Astrocyte (in vitro differentiated cells and primary cell): Measurements from ENCODE around the gene MPZL1. TPM values are rescaled to one million over a fixed set of nuclear protein-coding genes. Genes with fewer than 3 reads are reported as not detected.
A peak's percentile ranks its signal among the peaks of the same experiment; 100 is the strongest.
"Not testable (repeated sequence)": the region's sequence is repeated elsewhere in the genome, so short reads cannot be mapped to it uniquely, and the experiment has no call there.

Experiments
- DNase-seq: peaks from one replicate; pipeline ENCODE4 v3.0.0-alpha.2; 2010; ENCODE audit warnings: low read depth
- FAIRE-seq: peaks from 2 replicates; lab custom pipeline; 2011; peaks lifted over from hg19 to GRCh38; lab: Jason Lieb, UNC
- H2AFZ ChIP-seq: 2 replicates; pipeline ENCODE4 v1.6.0; 2012; ENCODE audit warnings: low read depth, low read length, inconsistent platforms
- H3K27ac ChIP-seq: 2 replicates; pipeline ENCODE4 v1.5.1; 2011; ENCODE audit warnings: low read depth, low read length, inconsistent platforms
- H3K27me3 ChIP-seq: 2 replicates; pipeline ENCODE4 v1.6.0; 2011; ENCODE audit warnings: low read length, inconsistent platforms; ENCODE audit not compliant: insufficient read depth
- H3K36me3 ChIP-seq: 2 replicates; pipeline ENCODE4 v1.5.1; 2011; ENCODE audit warnings: low read length, inconsistent platforms; ENCODE audit not compliant: insufficient read depth
- H3K4me1 ChIP-seq: 2 replicates; pipeline ENCODE4 v1.5.1; 2011; ENCODE audit warnings: low read length, inconsistent platforms; ENCODE audit not compliant: insufficient read depth
- H3K4me2 ChIP-seq: 2 replicates; pipeline ENCODE4 v1.6.0; 2012; ENCODE audit warnings: low read length, inconsistent platforms
- H3K4me3 ChIP-seq: 2 replicates; pipeline ENCODE4 v1.5.1; 2011; ENCODE audit warnings: low read depth, mild to moderate bottlenecking, low read length, inconsistent platforms; ENCODE audit not compliant: insufficient read depth
- H3K79me2 ChIP-seq: 2 replicates; pipeline ENCODE4 v1.6.0; 2012; ENCODE audit warnings: mild to moderate bottlenecking, low read length, inconsistent platforms; ENCODE audit not compliant: insufficient read depth
- H3K9ac ChIP-seq: 2 replicates; pipeline ENCODE4 v1.6.0; 2012; ENCODE audit warnings: mild to moderate bottlenecking, low read length, inconsistent platforms
- H3K9me3 ChIP-seq: 2 replicates; pipeline ENCODE4 v1.5.1; 2012; ENCODE audit warnings: low read depth, mild to moderate bottlenecking, low read length, inconsistent platforms; ENCODE audit not compliant: insufficient read depth
- H4K20me1 ChIP-seq: 2 replicates; pipeline ENCODE4 v1.6.0; 2012; ENCODE audit warnings: low read length, inconsistent platforms; ENCODE audit not compliant: insufficient read depth
- H3K27ac Mint-ChIP-seq: one replicate; pipeline ENCODE4 v1.8.0; 2021; ENCODE audit warnings: mild to moderate bottlenecking, mixed read lengths; ENCODE audit not compliant: unreplicated experiment
- H3K27me3 Mint-ChIP-seq: one replicate; pipeline ENCODE4 v1.8.0; 2021; ENCODE audit warnings: low read depth, mixed read lengths; ENCODE audit not compliant: unreplicated experiment
- H3K36me3 Mint-ChIP-seq: one replicate; pipeline ENCODE4 v1.8.0; 2021; ENCODE audit warnings: low read depth, mixed read lengths; ENCODE audit not compliant: unreplicated experiment
- H3K4me1 Mint-ChIP-seq: one replicate; pipeline ENCODE4 v1.8.0; 2021; ENCODE audit warnings: low read depth, mixed read lengths; ENCODE audit not compliant: unreplicated experiment
- H3K4me3 Mint-ChIP-seq: one replicate; pipeline ENCODE4 v1.8.0; 2021; ENCODE audit warnings: mild to moderate bottlenecking, moderate library complexity, mixed read lengths; ENCODE audit not compliant: unreplicated experiment
- H3K9me3 Mint-ChIP-seq: one replicate; pipeline ENCODE4 v1.8.0; 2021; ENCODE audit warnings: mild to moderate bottlenecking, mixed read lengths; ENCODE audit not compliant: unreplicated experiment
- EZH2 ChIP-seq: IDR thresholded peaks from 2 replicates; pipeline ENCODE4 v1.6.1; 2012; ENCODE audit warnings: mild to moderate bottlenecking, low read length, inconsistent platforms; ENCODE audit not compliant: insufficient read depth
- total RNA-seq: library from RNA; stranded (reverse); gene quantifications from 2 replicates; pipeline ENCODE4 v1.2.1, GENCODE V29; 2021
- TF ChIP-seq, protein P1 (sequence below): IDR thresholded peaks from 2 replicates; pipeline ENCODE4 v1.5.1; 2011; ENCODE audit warnings: low read depth, mild to moderate bottlenecking, inconsistent platforms, low read length, moderate library complexity; ENCODE audit not compliant: insufficient read depth

MPZL1 gene
- total RNA-seq, 1 donor from 2014 or later = 240 TPM

DNA sequence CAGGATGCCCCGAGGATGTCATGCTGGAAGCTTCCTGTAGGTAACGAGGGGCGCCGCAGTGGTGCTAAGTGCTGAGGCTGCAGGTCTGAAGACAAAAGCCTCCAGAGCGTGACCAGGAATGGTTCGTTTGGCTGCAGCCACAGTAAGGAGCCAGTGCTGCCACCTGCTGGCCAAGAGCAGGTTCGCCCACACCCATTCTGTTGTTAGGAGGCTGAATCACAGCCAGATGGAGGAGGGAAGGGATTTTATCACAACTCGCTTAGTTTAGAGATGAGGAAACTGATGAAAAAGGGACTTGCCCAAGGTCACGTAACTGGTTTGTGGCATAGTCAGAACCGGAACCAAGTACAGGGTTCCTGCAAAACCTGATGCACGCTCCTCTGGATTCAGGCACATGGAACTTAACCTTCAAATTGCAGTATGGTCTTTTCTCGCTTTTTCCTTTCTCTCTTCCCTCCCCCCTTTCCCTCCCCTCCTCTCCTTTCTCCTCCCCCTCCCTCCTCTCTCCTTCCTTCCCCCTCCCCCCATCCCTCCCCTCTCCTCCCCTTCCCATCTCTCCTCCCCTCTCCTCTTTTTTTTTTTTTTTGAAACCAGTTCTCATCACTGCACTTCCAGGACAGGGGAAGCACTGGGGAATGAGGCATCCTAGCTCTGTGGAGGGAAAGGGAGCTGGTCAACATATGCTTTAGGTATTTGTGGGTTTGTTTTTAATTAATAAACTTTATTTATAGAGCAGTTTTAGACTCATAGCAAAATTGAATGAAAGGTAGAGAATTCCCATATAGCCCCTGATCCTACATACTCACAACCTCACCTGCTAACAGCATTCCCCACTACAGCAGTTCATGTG lies 81.8 kb downstream of the MPZL1 start:
- Histone ChIP-seq H3K4me3 (no peak overlapping the region), H3K9me3 (no peaks in the 10 kb centered on the region), H3K36me3 (no peaks in the 10 kb centered on the region), H3K4me1 (peaks cover 5% of the 10 kb centered on the region), H3K27ac (no peak overlapping the region), H3K79me2 (no peaks in the 10 kb centered on the region), H3K4me2 (peak overlapping the region; percentile 19), H2AFZ (no peak overlapping the region), H3K9ac (no peak overlapping the region), H3K27me3 (no peaks in the 10 kb centered on the region), H4K20me1 (peaks cover 3% of the 10 kb centered on the region)
- TF ChIP-seq, protein P1, sequence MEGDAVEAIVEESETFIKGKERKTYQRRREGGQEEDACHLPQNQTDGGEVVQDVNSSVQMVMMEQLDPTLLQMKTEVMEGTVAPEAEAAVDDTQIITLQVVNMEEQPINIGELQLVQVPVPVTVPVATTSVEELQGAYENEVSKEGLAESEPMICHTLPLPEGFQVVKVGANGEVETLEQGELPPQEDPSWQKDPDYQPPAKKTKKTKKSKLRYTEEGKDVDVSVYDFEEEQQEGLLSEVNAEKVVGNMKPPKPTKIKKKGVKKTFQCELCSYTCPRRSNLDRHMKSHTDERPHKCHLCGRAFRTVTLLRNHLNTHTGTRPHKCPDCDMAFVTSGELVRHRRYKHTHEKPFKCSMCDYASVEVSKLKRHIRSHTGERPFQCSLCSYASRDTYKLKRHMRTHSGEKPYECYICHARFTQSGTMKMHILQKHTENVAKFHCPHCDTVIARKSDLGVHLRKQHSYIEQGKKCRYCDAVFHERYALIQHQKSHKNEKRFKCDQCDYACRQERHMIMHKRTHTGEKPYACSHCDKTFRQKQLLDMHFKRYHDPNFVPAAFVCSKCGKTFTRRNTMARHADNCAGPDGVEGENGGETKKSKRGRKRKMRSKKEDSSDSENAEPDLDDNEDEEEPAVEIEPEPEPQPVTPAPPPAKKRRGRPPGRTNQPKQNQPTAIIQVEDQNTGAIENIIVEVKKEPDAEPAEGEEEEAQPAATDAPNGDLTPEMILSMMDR = peak; percentile 98
- TF ChIP-seq EZH2 = no peak
- Mint-ChIP-seq H3K4me1 (peaks cover 23% of the 10 kb centered on the region), H3K4me3 (peak overlapping the region; percentile 14), H3K9me3 (peaks cover 2% of the 10 kb centered on the region), H3K36me3 (peaks cover 12% of the 10 kb centered on the region), H3K27ac (peak overlapping the region; percentile 24), H3K27me3 (no peaks in the 10 kb centered on the region)
- DNase-seq = peak; percentile 84
- no peak for FAIRE-seq

DNA sequence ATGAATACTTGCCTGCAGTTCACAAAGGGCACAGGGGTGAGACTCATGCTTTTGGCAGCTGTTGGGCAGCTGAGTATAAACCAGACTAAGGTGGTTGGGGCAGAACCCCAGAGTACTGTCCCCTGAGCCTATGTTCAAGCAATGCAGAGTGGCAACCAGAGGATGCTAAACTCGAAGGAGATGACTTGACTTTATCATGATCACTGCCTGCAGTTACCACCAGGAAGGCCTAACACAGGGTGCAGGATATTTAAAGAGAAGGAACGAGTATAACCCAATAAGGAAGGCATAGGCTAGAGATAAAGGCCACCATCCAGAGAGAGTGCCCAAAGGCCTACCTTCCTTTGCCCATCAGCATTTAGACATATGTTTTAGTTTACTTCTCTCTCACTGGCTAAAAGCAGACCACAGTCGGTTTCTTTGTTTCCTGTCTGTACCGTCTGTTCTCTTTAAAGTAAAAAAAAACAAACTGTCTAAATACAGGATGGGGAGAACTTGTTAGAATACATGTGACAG lies 83.3 kb downstream of the MPZL1 start:
- Histone ChIP-seq H3K27ac (no peak overlapping the region), H2AFZ (no peak overlapping the region), H3K79me2 (no peaks in the 10 kb centered on the region), H3K36me3 (no peaks in the 10 kb centered on the region), H3K4me2 (no peak overlapping the region), H4K20me1 (peaks cover 3% of the 10 kb centered on the region), H3K27me3 (no peaks in the 10 kb centered on the region), H3K4me3 (no peak overlapping the region), H3K9ac (no peak overlapping the region), H3K9me3 (no peaks in the 10 kb centered on the region), H3K4me1 (peaks cover 5% of the 10 kb centered on the region)
- Mint-ChIP-seq H3K4me1 (peaks cover 25% of the 10 kb centered on the region), H3K36me3 (peaks cover 18% of the 10 kb centered on the region), H3K9me3 (peaks cover 7% of the 10 kb centered on the region), H3K27me3 (no peaks in the 10 kb centered on the region), H3K27ac (no peak overlapping the region), H3K4me3 (no peak overlapping the region)
- FAIRE-seq = no peak
- no peak for DNase-seq
- TF ChIP-seq EZH2 = no peak
- TF ChIP-seq, protein P1 = no peak

DNA sequence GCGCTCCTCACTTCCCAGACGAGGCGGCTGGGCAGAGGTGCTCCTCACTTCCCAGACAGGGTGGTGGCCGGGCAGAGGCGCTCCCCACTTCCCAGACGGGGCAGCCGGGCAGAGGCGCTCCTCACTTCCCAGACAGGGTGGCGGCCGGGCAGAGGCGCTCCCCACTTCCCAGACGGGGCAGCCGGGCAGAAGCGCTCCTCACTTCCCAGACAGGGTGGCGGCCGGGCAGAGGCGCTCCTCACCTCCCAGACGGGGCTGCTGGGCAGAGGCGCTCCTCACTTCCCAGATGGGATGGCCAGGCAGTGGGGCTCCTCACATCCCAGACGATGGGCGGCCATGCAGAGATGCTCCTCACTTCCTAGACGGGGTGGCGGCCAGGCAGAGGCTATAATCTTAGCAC lies 84.5 kb downstream of the MPZL1 start:
- H3K4me2 ChIP-seq, H3K4me3 ChIP-seq, FAIRE-seq, H3K27ac Mint-ChIP-seq, H4K20me1 ChIP-seq, H3K9me3 ChIP-seq, H3K4me1 ChIP-seq, DNase-seq, H3K79me2 ChIP-seq, H3K27ac ChIP-seq, H3K36me3 ChIP-seq, H3K27me3 Mint-ChIP-seq, H2AFZ ChIP-seq, H3K4me3 Mint-ChIP-seq, H3K27me3 ChIP-seq, H3K9me3 Mint-ChIP-seq, H3K9ac ChIP-seq: not testable (repeated sequence)
- Mint-ChIP-seq H3K4me1 (peaks cover 19% of the 10 kb centered on the region), H3K36me3 (peaks cover 19% of the 10 kb centered on the region)

DNA sequence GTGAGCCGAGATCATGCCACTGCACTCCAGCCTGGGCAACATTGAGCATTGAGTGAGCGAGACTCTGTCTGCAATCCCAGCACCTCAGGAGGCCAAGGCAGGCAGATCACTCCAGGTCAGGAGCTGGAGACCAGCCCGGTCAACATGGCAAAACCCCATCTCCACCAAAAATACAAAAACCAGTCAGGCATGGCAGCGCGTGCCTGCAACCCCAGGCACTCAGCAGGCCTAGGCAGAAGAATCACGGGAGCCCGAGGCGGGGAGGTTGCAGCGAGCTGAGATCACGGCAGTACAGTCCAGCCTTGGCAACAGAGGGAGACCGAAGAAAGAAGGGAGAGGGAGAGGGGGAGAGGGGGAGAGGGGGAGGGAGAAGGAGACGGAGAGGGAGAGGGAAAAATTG lies 84.9 kb downstream of the MPZL1 start:
- not testable (repeated sequence) for DNase-seq, H3K27me3 ChIP-seq, H3K4me1 ChIP-seq, H3K4me3 Mint-ChIP-seq, H4K20me1 ChIP-seq, H3K27me3 Mint-ChIP-seq, H3K27ac Mint-ChIP-seq, H2AFZ ChIP-seq, H3K36me3 ChIP-seq, H3K4me2 ChIP-seq, H3K9ac ChIP-seq, FAIRE-seq, H3K27ac ChIP-seq, H3K9me3 Mint-ChIP-seq, H3K4me3 ChIP-seq, H3K79me2 ChIP-seq, H3K9me3 ChIP-seq
- Mint-ChIP-seq H3K4me1 (peaks cover 19% of the 10 kb centered on the region), H3K36me3 (peaks cover 19% of the 10 kb centered on the region)
